Measurements from ENCODE around the gene ATP9A. TPM values are rescaled to one million over a fixed set of nuclear protein-coding genes. Genes with fewer than 3 reads are reported as not detected.

The ATP9A gene
- total and polyA plus RNA-seq, 2 of the 4 experiments (the other 2 are of a cell fraction) = 10.6 to 22.4 TPM

DNA sequence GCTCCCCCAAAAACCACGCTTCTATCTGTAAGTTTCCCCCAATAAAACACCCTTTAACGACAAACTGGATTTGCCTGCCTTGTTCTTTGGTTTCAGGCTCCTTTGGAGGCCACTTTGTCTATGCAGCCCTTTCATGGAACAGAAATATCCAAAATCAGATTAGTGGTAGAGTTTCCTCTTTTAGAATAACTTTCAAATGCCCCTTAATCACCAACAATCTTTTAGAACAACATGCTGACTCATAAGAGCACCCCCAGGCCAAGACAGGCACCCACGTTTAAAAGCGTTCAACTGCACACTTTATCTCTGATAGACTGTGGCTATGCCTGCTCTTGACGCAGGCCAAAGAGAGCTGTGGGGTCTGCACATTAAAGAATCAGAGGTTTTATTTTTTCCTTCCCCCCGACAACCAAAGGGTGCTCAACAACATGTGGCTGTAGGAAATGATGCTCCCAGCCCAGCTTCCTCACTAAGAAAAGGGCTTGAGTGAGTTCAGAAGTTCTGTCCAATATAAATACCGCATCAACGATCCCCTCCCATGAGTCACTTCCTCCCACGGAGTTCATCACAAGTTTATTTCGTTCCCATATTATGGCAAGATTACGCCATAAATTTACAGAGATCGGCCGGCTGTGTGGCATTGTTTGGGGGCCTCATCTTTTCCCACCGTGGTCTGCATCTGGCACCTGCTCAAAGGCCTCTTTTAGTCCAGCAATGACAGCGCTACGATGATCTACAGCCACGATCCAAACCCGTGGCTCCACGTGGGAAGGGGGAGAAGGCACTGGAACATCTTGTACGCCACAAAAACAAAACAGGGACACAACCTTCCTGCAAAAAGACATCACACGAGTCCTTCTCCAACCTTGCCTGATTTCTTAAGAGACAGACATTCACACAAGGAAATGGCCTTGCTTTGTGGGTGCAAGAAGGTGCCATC is 136.9 kb downstream of the ATP9A start (continued):
- 0 out of 2 replicates have a peak, but pooled peaks have one; percentile 56 for TF ChIP-seq CHD1 (IDR thresholded peaks at IDR 0.05; ENCODE audit: low read depth, low read length)
- TF ChIP-seq RCOR1 (IDR thresholded peaks at IDR 0.05; ENCODE audit: insufficient replicate concordance, low read length) = peak; percentile 3
- TF ChIP-seq FOS (IDR thresholded peaks at IDR 0.05; ENCODE audit: low read depth, low read length) = peak; percentile 95
- peak; percentile 77 for TF ChIP-seq POLR2A (IDR thresholded peaks at IDR 0.05; ENCODE audit: low read depth, low read length)
